Cardiac muscle cell (in vitro differentiated cells and primary cell): ENCODE measurements around the gene BCAP31. TPM values are rescaled to one million over a fixed set of nuclear protein-coding genes. Genes with fewer than 3 reads are reported as not detected.
A peak's percentile ranks its signal among the peaks of the same experiment; 100 is the strongest.
"Not testable (repeated sequence)": the region's sequence is repeated elsewhere in the genome, so short reads cannot be mapped to it uniquely, and the experiment has no call there.

Experiments
- DNase-seq, 2 donors: peaks; one replicate each; pipeline versions ENCODE4 v3.0.0 to v3.0.0-alpha.2; 2010 to 2017; ENCODE audit warnings: low read depth in 1 of 2, low spot score in 1 of 2
- H3K27ac ChIP-seq: fragments of 200-600 bp; sonication (generic); 2 replicates; pipeline ENCODE4 v1.5.1; 2016
- H3K27me3 ChIP-seq: fragments of 200-600 bp; sonication (generic); 2 replicates; pipeline ENCODE4 v1.6.0; 2016; ENCODE audit warnings: control low read depth
- H3K36me3 ChIP-seq: fragments of 200-600 bp; sonication (generic); 2 replicates; pipeline ENCODE4 v1.5.1; 2016; ENCODE audit warnings: control low read depth
- H3K4me1 ChIP-seq: fragments of 200-600 bp; sonication (generic); 2 replicates; pipeline ENCODE4 v1.8.1; 2017; ENCODE audit warnings: low read depth, mild to moderate bottlenecking, mixed run types
- H3K4me3 ChIP-seq: fragments of 200-600 bp; sonication (generic); 2 replicates; pipeline ENCODE4 v1.5.1; 2016; ENCODE audit warnings: mild to moderate bottlenecking
- H3K9me3 ChIP-seq: fragments of 200-600 bp; sonication (generic); 2 replicates; pipeline ENCODE4 v1.5.1; 2017; ENCODE audit warnings: low read depth, mild to moderate bottlenecking, control low read depth
- polyA plus RNA-seq: library from polyadenylated mRNA; unstranded; fragments of >200 nt; fragmentation: Nextera tagmentation; extraction: Ambion mirVana; gene quantifications from 2 replicates; pipeline ENCODE4 v1.2.1, GENCODE V29; 2016
- total RNA-seq: library from RNA; depleted of rRNA; stranded (reverse); fragments of >200 nt; gene quantifications from 2 replicates; pipeline ENCODE4 v1.2.3, GENCODE V29; 2016
- TF ChIP-seq, protein P1 (sequence below): IDR thresholded peaks from 2 replicates; pipeline ENCODE4 v1.5.1; 2012; ENCODE audit warnings: low read depth, mild to moderate bottlenecking, low read length

BCAP31 gene
- total and polyA plus RNA-seq, 2 experiments from 2014 or later: 74.7 to 269 TPM

DNA sequence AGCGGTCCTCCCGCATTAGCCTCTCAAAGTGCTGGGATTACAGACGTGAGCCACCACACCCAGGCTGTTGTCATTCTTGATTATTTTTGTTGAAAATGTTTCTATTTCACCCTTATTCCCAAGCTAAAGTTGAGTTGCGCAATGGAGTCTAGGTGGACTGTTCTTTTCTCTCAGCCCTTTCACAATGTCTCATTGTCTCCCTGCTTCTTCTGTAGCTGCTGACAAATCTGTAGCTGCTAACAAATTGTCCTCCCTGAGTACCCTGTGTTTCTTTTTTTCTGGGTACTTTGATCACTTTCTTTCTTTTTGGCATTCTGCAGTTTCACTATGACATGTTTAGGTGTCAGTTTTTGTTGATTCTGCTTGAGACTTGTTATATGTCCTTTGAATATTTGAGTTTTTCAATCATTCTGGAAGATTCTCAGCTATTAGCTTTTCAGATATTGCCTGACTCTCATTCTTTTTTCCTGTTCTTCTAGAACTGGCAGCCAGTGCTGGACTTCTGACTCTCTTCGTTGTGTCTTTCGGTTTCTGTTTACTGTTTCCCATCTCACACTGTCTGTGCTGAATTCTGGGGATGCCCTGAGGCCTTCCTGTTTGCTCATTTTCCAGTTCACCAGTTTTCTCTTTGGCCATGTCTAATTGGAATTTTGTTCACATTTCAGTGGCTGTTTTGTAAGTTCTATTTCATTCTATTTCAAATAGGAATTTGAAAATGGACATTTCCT is 7.1 kb upstream of the BCAP31 start:
- TF ChIP-seq, protein P1, sequence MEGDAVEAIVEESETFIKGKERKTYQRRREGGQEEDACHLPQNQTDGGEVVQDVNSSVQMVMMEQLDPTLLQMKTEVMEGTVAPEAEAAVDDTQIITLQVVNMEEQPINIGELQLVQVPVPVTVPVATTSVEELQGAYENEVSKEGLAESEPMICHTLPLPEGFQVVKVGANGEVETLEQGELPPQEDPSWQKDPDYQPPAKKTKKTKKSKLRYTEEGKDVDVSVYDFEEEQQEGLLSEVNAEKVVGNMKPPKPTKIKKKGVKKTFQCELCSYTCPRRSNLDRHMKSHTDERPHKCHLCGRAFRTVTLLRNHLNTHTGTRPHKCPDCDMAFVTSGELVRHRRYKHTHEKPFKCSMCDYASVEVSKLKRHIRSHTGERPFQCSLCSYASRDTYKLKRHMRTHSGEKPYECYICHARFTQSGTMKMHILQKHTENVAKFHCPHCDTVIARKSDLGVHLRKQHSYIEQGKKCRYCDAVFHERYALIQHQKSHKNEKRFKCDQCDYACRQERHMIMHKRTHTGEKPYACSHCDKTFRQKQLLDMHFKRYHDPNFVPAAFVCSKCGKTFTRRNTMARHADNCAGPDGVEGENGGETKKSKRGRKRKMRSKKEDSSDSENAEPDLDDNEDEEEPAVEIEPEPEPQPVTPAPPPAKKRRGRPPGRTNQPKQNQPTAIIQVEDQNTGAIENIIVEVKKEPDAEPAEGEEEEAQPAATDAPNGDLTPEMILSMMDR: no peak
- Histone ChIP-seq H3K9me3 (no peaks in the 10 kb centered on the region), H3K4me1 (peaks cover 6% of the 10 kb centered on the region), H3K27ac (no peak overlapping the region), H3K27me3 (no peaks in the 10 kb centered on the region), H3K36me3 (no peaks in the 10 kb centered on the region), H3K4me3 (no peak overlapping the region)
- DNase-seq: peak in 1 of 2 donors; percentile 63

DNA sequence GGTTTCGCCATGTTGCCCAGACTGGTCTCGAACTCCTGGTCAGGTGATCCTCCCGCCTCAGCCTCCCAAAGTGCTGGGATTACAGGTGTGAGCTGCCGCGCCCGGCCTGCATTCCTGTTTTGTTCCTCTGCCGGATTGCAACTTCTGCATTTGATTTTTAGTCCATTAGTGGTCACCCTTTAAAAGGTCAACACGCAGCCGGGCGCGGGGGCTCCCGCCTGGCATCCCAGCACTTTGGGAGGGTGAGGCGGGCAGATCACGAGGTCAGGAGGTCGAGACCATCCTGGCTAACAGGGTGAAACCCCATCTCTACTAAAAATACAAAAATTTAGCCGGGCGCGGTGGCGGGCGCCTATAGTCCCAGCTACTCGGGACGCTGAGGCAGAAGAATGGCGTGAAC is 5.9 kb upstream of the BCAP31 start:
- not testable (repeated sequence) for H3K27ac ChIP-seq, H3K4me3 ChIP-seq, H3K27me3 ChIP-seq, H3K36me3 ChIP-seq, DNase-seq, H3K9me3 ChIP-seq
- H3K4me1 ChIP-seq: peaks cover 13% of the 10 kb centered on the region

DNA sequence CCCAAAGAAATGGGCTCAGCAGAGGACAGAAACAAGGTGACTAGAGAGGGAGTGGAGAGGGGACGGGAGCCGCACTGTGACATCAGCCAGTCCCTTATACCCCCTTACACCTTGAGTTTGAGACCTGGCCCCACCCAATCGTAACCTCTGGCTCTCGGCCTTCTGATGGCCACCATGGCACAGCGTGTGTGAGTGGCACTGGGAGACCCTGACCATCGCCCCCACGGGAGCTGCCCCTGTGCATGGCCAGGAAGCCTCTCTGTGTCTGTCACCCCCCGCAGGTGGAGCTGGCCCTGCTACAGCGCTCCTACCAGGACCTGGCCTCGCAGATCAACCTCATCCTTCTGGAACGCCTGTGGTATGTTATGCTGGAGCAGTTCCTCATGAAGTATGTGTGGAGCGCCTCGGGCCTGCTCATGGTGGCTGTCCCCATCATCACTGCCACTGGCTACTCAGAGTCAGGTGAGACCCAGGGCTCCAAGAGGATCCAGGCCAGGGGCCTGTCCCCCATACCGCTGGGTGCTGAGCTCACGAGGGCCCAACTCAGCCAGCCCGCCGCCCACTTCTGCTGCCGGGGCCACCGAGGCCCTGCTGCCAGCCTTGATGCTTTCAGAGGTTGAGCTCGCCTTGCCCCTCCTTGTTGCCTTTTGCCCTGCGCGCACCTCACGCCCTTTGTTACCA is 4.9 kb upstream of the BCAP31 start:
- Histone ChIP-seq H3K9me3 (no peaks in the 10 kb centered on the region), H3K4me3 (no peak overlapping the region), H3K27ac (no peak overlapping the region), H3K27me3 (no peaks in the 10 kb centered on the region), H3K4me1 (peaks cover 16% of the 10 kb centered on the region), H3K36me3 (no peaks in the 10 kb centered on the region)
- TF ChIP-seq, protein P1: no peak
- DNase-seq: no peak

DNA sequence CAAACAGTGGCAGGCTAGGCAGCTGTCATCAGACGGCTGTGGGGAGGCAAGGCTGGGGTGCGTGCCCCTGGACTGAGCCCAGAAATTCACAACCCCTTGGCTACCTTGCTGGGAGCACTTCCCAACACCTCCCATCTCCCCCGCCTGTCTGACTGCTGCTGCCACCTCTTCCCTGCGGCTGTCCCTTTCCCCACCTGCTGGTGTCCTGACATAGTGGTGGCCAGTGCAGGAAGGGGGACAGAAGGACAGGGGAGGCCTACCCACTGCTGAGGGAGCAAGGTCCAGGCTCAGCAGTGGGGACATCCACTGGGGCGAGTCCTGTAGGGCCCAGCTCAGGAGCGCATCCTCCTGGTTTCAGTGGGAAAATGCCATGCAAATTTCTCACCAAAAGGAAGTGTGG is 3.9 kb upstream of the BCAP31 start:
- H3K4me3 ChIP-seq: no peak overlapping the region
- no peaks in the 10 kb centered on the region for H3K36me3 ChIP-seq
- H3K27ac ChIP-seq: no peak overlapping the region
- no peaks in the 10 kb centered on the region for H3K27me3 ChIP-seq
- no peak for DNase-seq
- peaks cover 16% of the 10 kb centered on the region for H3K4me1 ChIP-seq
- TF ChIP-seq, protein P1: no peak
- no peaks in the 10 kb centered on the region for H3K9me3 ChIP-seq

DNA sequence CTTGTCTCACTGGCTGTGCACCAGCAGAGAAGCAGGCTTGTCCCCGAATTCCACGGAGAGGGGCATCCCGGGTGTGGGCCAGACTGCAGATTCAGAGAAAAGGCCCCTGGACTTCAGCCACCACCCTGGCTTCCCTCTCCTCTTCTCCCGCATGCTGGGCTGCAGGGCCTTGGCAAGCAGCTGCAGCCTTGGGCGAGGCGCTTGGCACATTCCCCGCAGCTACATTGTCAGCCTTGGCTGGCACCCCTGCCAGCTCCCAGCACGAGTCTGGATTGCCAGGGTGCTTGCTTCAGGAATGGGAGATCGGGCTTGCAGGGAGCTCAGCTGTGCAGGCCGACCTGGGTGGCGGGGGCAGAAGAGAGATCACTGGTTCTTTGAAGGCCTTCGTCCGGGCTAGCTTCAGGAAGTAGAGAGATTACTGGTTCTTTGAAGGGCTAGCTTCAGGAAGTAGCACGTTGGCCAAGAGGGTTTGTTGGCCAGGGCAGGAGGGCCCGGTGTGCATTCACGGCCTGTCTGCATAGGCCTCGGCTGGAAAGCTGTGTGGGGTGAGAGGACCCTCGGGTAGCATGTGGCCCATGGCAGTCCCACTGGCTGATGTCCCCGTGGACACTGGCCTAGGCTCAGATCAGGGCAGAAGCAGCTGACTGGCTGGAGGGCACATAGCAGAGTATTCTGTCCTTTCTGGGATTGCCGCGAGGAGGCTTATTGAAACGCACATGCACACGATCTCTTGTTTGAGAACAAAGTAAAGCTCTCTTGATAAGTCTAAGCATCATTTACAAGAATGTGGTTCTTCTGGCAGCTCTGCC is 3.1 kb upstream of the BCAP31 start:
- no peak overlapping the region for H3K4me3 ChIP-seq
- H3K36me3 ChIP-seq: no peaks in the 10 kb centered on the region
- no peaks in the 10 kb centered on the region for H3K9me3 ChIP-seq
- H3K27me3 ChIP-seq: no peaks in the 10 kb centered on the region
- peaks cover 16% of the 10 kb centered on the region for H3K4me1 ChIP-seq
- TF ChIP-seq, protein P1: no peak
- peak in 1 of 2 donors; percentile 33 for DNase-seq
- H3K27ac ChIP-seq: peak overlapping the region; percentile 83
